IMR-90 (cell line): ENCODE measurements around the gene RALA.

ENCODE experiments used
- CEBPB ChIP-seq: IDR thresholded peaks from 2 replicates; pipeline ENCODE4 v1.6.1; 2012; ENCODE audit warnings: low read depth, low read length, improper control_type of control experiment
- MAFK ChIP-seq: IDR thresholded peaks from 2 replicates; pipeline ENCODE4 v1.6.1; 2012; ENCODE audit warnings: low read depth, low read length, improper control_type of control experiment
- MXI1 ChIP-seq: IDR thresholded peaks from 2 replicates; pipeline ENCODE4 v1.6.1; 2012; ENCODE audit warnings: low read depth, mild to moderate bottlenecking, low read length, moderate library complexity, borderline replicate concordance
- POLR2A ChIP-seq: IDR thresholded peaks from 2 replicates; pipeline ENCODE4 v1.6.1; 2012; ENCODE audit warnings: mild to moderate bottlenecking, low read depth, low read length
- RAD21 ChIP-seq: IDR thresholded peaks from 2 replicates; pipeline ENCODE4 v1.6.1; 2012; ENCODE audit warnings: low read length, improper control_type of control experiment
- RCOR1 ChIP-seq: IDR thresholded peaks from 2 replicates; pipeline ENCODE4 v1.6.1; 2012; ENCODE audit warnings: mild to moderate bottlenecking, low read length, improper control_type of control experiment; ENCODE audit not compliant: insufficient replicate concordance
- RFX5 ChIP-seq: IDR thresholded peaks from 2 replicates; pipeline ENCODE4 v1.8.0; 2012; ENCODE audit warnings: low read depth, mild to moderate bottlenecking, low read length, moderate library complexity
- USF2 ChIP-seq: fragments of 150-350 bp; IDR thresholded peaks from 2 replicates; pipeline ENCODE4 v1.6.1; 2017; ENCODE audit warnings: mild to moderate bottlenecking, antibody characterized with exemption, low read length, low read depth
- TF ChIP-seq, protein P1 (sequence below): conservative IDR thresholded peaks from 2 replicates; pipeline ENCODE4 v1.5.1; 2012; ENCODE audit warnings: mild to moderate bottlenecking, low read depth, low read length, improper control_type of control experiment

- TF ChIP-seq POLR2A (peak; percentile 85), RFX5 (peak; percentile 99), RCOR1 (no peak), RAD21 (peak; percentile 2; the same call in 1 of the 2 replicates), CEBPB (no peak), MAFK (no peak), USF2 (no peak), MXI1 (peak; percentile 8; the same call in 1 of the 2 replicates)
- TF ChIP-seq, protein P1, sequence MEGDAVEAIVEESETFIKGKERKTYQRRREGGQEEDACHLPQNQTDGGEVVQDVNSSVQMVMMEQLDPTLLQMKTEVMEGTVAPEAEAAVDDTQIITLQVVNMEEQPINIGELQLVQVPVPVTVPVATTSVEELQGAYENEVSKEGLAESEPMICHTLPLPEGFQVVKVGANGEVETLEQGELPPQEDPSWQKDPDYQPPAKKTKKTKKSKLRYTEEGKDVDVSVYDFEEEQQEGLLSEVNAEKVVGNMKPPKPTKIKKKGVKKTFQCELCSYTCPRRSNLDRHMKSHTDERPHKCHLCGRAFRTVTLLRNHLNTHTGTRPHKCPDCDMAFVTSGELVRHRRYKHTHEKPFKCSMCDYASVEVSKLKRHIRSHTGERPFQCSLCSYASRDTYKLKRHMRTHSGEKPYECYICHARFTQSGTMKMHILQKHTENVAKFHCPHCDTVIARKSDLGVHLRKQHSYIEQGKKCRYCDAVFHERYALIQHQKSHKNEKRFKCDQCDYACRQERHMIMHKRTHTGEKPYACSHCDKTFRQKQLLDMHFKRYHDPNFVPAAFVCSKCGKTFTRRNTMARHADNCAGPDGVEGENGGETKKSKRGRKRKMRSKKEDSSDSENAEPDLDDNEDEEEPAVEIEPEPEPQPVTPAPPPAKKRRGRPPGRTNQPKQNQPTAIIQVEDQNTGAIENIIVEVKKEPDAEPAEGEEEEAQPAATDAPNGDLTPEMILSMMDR: no peak
These were observed 109.7 kb downstream of the RALA start for GRCh38 chr7:39732837-39733804.
